SU-DHL-6 (cell line): ENCODE measurements around the gene DMRTB1.

Experiments
- H2AFZ ChIP-seq: fragments of 200-600 bp; sonication (generic); 2 replicates; pipeline ENCODE4 v1.6.1; 2014; ENCODE audit warnings: low read depth, mild to moderate bottlenecking, moderate library complexity, mixed read lengths, antibody characterized with exemption, low read length; ENCODE audit not compliant: severe bottlenecking
- H3F3A ChIP-seq: fragments of 200-600 bp; shearing (Covaris generic); 2 replicates; pipeline ENCODE4 v1.6.0; 2016; ENCODE audit warnings: antibody characterized with exemption, mild to moderate bottlenecking; ENCODE audit not compliant: insufficient read depth
- H3K27ac ChIP-seq: fragments of 200-600 bp; sonication (generic); 2 replicates; pipeline ENCODE4 v1.5.1; 2016; ENCODE audit warnings: low read depth, mild to moderate bottlenecking, low read length, moderate library complexity, mixed read lengths
- H3K27me3 ChIP-seq: fragments of 200-600 bp; sonication (generic), shearing (Covaris generic); 2 replicates; pipeline ENCODE4 v1.6.0; 2014; ENCODE audit warnings: mild to moderate bottlenecking, low read length
- H3K36me3 ChIP-seq: fragments of 200-600 bp; sonication (generic); 2 replicates; pipeline ENCODE4 v1.6.1; 2014; ENCODE audit warnings: mild to moderate bottlenecking, low read length, mixed read lengths
- H3K4me2 ChIP-seq: fragments of 300-600, 200-600 bp; shearing (Covaris generic), sonication (generic); 2 replicates; pipeline ENCODE4 v1.6.0; 2014; ENCODE audit warnings: low read length, low read depth, mild to moderate bottlenecking; ENCODE audit not compliant: poor library complexity, severe bottlenecking
- H3K4me3 ChIP-seq: fragments of 200-600 bp; sonication (generic); 2 replicates; pipeline ENCODE4 v1.5.1; 2014; ENCODE audit warnings: antibody characterized with exemption, low read length, mild to moderate bottlenecking, mixed read lengths; ENCODE audit not compliant: insufficient read depth, poor library complexity, severe bottlenecking
- H3K79me2 ChIP-seq: fragments of 200-600 bp; sonication (generic); 2 replicates; pipeline ENCODE4 v1.6.1; 2014; ENCODE audit warnings: mild to moderate bottlenecking, low read length, moderate library complexity; ENCODE audit not compliant: insufficient read depth
- H3K9ac ChIP-seq: fragments of 200-600 bp; sonication (generic); 2 replicates; pipeline ENCODE4 v1.7.0; 2014; ENCODE audit warnings: mild to moderate bottlenecking, low read length
- H3K9me2 ChIP-seq: fragments of 200-600 bp; sonication (generic); replicated peaks from 2 replicates; pipeline ENCODE4 v1.6.1; 2014; ENCODE audit warnings: low read length; ENCODE audit not compliant: insufficient read depth
- H3K9me3 ChIP-seq: fragments of 200-600 bp; sonication (generic); 2 replicates; pipeline ENCODE4 v1.6.1; 2014; ENCODE audit warnings: low read length, mixed read lengths; ENCODE audit not compliant: insufficient read depth
- H4K20me1 ChIP-seq: fragments of 200-600 bp; sonication (generic); 2 replicates; pipeline ENCODE4 v1.6.1; 2014; ENCODE audit warnings: low read depth, mild to moderate bottlenecking, antibody characterized with exemption, low read length, moderate library complexity, mixed read lengths
- CTCF ChIP-seq: fragments of 200-600 bp; sonication (generic); IDR thresholded peaks from one replicate; pipeline ENCODE4 v1.5.1; 2017; ENCODE audit warnings: antibody characterized with exemption, mild to moderate bottlenecking, low read length, moderate library complexity; ENCODE audit not compliant: insufficient read depth, poor library complexity, severe bottlenecking
- EZH2phosphoT487 ChIP-seq: fragments of 200-600 bp; sonication (generic), shearing (Covaris generic); conservative IDR thresholded peaks from 2 replicates; pipeline ENCODE4 v1.6.1; 2018; ENCODE audit warnings: mild to moderate bottlenecking, antibody characterized with exemption, low read length, moderate library complexity, mixed read lengths

The DMRTB1 gene

DNA sequence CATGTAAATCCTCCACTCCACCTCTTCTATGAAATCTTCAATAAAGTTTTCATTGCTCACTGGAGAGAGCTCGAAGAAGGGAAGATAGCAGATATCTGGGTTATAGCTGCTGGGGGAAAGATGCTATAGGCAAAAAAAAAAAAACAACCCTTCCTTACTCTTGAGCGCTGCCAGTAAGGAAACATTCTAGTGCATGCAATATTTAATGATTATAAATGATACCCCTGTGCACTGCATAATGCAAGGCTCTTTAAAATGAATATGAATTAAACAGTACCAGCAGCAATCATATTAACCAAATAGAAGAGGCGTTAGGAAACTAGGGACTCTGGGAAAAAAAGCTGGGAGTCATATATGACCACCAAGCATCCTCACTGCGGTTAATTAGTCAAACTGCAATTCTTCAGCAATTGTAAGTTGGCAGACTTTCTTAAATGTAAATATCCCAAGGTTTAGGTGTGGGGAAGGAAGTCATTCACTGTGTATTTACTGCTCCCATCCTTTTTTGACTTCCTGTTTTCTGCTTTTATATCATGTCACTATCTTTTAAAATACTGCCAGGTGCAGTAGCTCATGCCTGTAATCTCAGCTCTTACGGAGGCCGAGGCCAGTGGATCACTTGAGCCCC lies 3.7 kb upstream of the DMRTB1 start:
- TF ChIP-seq EZH2phosphoT487 (no peak), CTCF (no peak)
- H3F3A ChIP-seq: no peaks in the 10 kb centered on the region
- H4K20me1 ChIP-seq: no peaks in the 10 kb centered on the region
- H3K9me3 ChIP-seq: no peaks in the 10 kb centered on the region
- H3K79me2 ChIP-seq: no peaks in the 10 kb centered on the region
- no peak overlapping the region for H3K27ac ChIP-seq
- H3K27me3 ChIP-seq: no peaks in the 10 kb centered on the region
- H3K9ac ChIP-seq: no peak overlapping the region
- no peak overlapping the region for H3K4me3 ChIP-seq
- no peaks in the 10 kb centered on the region for H3K9me2 ChIP-seq
- no peak overlapping the region for H3K4me2 ChIP-seq
- no peak overlapping the region for H2AFZ ChIP-seq
- H3K36me3 ChIP-seq: no peaks in the 10 kb centered on the region

GRCh38 chr1:53458634-53459033 lies 565 bp upstream of the DMRTB1 start:
- Histone ChIP-seq H3K4me3 (no peak overlapping the region), H2AFZ (no peak overlapping the region), H3F3A (no peaks in the 10 kb centered on the region), H3K79me2 (no peaks in the 10 kb centered on the region), H3K9ac (no peak overlapping the region), H3K27ac (no peak overlapping the region), H4K20me1 (no peaks in the 10 kb centered on the region), H3K4me2 (no peak overlapping the region), H3K27me3 (no peaks in the 10 kb centered on the region), H3K9me3 (no peaks in the 10 kb centered on the region), H3K36me3 (no peaks in the 10 kb centered on the region), H3K9me2 (no peaks in the 10 kb centered on the region)
- TF ChIP-seq EZH2phosphoT487: no peak
- TF ChIP-seq CTCF: no peak

DNA sequence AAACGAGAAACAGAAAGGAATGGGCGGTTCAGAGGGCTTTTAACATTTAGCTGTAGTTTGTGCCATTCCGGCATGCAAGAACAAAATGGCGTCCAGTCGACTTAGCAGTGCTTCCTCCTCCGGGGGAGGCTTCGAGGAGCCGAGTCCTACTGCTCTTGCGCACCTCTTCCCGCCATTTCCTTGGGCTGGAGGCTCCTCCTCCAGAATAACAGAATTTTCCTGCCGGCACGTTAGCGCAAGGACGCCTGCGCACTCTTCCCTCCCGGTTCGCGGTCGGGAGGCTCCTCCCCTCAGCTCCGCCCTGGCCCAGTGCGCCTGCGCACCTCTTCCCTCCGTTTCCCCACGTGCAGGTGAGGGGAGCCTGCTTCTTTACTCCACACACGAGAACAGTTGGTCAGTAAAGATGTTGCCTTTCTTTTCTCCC lies 1.0 kb downstream of the DMRTB1 start:
- no peak overlapping the region for H3K4me2 ChIP-seq
- no peak for TF ChIP-seq CTCF
- no peak for TF ChIP-seq EZH2phosphoT487
- H2AFZ ChIP-seq: no peak overlapping the region
- H3K36me3 ChIP-seq: no peaks in the 10 kb centered on the region
- H4K20me1 ChIP-seq: no peaks in the 10 kb centered on the region
- no peaks in the 10 kb centered on the region for H3K9me2 ChIP-seq
- no peaks in the 10 kb centered on the region for H3K9me3 ChIP-seq
- H3F3A ChIP-seq: no peaks in the 10 kb centered on the region
- no peaks in the 10 kb centered on the region for H3K79me2 ChIP-seq
- no peak overlapping the region for H3K27ac ChIP-seq
- H3K4me3 ChIP-seq: no peak overlapping the region
- no peaks in the 10 kb centered on the region for H3K27me3 ChIP-seq
- no peak overlapping the region for H3K9ac ChIP-seq
